HG02642 (cell line): ENCODE data around the gene ADAT3.

Experiments used
- ATAC-seq: cut with Tn5 transposase; IDR thresholded peaks from one replicate; pipeline ENCODE4 v1.9.1; 2021; ENCODE audit warnings: mild to moderate bottlenecking; ENCODE audit not compliant: unreplicated experiment, poor library complexity

Gene ADAT3

DNA sequence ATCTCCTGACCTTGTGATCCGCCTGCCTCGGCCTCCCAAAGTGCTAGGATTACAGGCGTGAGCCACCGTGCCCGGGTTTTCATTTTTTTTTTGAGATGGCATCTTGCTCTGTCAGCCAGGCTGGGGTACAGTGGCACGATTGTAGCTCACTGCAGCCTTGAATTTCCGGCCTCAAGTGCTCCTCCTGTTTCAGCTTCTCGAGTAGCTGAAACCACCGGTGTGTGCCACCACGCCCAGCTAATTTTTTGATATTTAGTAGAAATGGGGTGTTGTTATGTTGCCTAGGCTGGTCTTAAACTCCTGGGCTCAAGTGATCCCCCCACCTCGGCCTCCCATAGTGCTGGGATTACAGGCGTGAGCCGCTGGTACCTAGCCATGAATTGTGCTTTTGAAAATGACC is 5.9 kb downstream of the ADAT3 start:
- no peak for ATAC-seq

DNA sequence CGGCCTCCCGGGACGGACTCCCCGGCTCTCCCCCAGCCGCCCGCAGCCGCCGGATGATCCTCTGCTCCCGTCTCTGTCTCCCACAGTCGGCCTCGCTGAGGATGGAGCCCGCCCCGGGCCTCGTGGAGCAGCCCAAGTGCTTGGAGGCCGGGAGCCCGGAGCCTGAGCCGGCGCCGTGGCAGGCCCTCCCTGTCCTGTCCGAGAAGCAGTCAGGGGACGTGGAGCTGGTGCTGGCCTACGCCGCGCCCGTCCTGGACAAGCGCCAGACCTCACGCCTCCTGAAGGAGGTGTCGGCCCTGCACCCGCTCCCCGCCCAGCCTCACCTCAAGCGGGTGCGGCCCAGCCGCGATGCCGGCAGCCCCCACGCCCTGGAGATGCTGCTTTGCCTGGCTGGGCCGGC is 6.8 kb downstream of the ADAT3 start:
- ATAC-seq = no peak

GRCh38 chr19:1912760-1913505 is 7.7 kb downstream of the ADAT3 start:
- ATAC-seq = no peak

- no peak for ATAC-seq
Observed at GRCh38 chr19:1913781-1914577, 8.8 kb downstream of the ADAT3 start.

- ATAC-seq = no peak
Observed at GRCh38 chr19:1914826-1915341, 9.7 kb downstream of the ADAT3 start.

GRCh38 chr19:1917146-1917545 is 11.9 kb downstream of the ADAT3 start:
- ATAC-seq = no peak

- ATAC-seq = no peak
Observed at GRCh38 chr19:1917926-1918325, 12.7 kb downstream of the ADAT3 start.

- ATAC-seq = no peak
Observed at GRCh38 chr19:1918975-1919374, 13.8 kb downstream of the ADAT3 start.

DNA sequence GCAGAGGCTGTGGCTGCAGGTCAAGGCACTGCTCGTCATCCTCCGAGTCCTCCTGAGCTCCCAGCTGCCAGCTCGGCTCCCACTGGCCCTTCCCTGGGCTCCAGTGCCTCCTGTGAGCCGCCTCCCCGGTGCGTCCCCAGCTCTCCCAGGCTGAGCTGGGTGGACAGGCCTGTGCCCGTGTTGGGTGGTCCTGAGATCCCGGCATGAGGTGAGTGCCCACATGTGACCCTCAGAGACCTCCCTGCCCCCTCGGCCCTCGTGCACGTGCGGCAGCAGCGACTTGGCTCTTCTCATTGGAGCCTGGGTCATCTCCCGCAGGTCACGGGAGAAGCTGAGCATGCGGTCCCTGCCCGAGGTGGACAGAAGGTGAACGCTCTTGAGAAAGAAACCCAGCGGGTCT is 15.4 kb downstream of the ADAT3 start:
- ATAC-seq = no peak

DNA sequence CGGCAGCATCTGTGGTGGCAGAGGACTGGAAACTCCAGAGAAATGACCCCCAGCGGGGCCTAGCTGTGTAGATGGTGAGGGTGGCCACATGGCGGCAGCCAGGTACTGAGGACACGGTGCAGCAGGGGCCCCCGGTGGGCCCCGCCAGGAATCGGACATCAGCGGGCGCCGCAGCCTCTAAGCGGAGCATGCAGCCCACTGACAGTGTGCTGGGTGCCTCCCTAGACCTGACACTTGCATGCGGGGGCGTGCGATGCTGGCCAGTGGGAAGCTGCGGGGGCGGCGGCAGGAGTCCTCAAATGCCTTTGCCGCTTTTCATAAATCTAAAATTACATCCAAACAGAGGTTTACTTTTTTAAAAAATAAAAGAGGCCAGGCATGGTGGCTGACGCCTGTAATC is 16.1 kb downstream of the ADAT3 start:
- ATAC-seq = no peak

DNA sequence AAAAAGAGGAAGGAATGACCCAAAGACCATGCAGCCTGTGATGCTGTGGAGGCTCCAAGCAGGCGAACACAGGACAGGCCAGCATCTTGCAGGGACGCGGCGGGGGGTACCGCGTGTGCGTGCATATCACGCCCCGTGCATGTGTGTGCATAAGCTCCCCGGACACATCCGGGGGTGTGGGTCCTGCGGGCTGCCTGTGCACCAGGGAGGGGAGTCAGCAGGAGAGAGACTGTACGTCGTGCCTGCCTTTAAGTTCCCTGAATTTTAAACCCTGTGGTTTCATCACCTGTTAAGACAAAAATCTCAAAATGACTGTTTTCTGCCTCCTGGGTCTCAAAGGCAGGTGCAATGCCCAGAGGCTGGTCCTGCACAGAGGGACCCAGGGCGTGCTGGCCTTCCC is 16.6 kb downstream of the ADAT3 start:
- ATAC-seq = no peak

DNA sequence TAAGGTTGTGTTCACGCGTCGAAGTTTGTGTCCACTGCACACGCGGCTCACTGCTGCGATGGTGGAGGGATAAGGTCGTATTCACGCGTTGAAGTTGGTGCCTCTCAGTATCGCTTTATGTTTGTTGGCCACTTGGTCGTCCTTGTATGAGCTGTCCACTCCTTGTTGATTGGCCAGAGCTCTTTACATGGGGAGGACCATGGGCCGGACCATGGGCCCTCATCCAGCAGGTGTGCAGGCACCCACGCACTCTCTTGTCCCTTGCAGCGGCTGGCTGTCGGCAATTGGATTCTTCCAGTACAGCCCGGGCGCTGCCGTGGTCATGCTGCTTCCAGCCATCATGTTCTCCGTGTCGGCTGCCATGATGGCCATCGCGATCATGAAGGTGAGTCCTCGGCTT is 17.6 kb downstream of the ADAT3 start:
- ATAC-seq = no peak

GRCh38 chr19:1923319-1923718 is 18.1 kb downstream of the ADAT3 start:
- ATAC-seq = no peak

DNA sequence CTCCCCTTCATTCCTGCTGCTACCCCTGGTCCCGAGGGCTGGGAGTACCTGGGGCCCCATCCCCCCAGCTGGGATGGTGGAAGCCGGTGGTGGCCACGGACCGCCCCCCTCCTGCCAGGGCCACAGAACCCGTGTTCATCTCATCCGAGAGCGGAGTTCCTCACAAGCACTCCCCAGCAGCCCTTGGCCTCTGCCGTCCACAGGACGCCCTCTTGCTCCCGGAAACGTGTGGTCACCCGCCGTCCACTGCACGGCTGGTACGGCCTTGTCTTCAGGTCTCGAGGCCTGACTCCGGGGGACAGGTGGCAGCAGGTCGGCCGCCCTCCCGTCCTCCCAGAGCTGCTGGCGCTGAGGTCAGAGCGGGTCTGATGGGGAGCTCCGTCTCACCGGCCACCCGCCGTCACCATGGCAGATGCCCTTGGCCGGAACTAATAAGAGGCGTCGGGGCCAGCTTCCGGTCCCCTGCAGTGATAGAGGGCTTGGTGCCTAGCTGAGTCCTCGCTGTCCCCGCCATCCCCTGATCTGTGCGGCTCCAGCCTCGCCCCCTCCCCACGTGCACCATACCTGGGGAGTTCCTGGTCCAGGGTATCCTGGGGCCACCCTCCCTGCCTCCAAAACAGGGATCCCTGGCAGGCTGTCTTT is 19.2 kb downstream of the ADAT3 start:
- ATAC-seq = no peak

DNA sequence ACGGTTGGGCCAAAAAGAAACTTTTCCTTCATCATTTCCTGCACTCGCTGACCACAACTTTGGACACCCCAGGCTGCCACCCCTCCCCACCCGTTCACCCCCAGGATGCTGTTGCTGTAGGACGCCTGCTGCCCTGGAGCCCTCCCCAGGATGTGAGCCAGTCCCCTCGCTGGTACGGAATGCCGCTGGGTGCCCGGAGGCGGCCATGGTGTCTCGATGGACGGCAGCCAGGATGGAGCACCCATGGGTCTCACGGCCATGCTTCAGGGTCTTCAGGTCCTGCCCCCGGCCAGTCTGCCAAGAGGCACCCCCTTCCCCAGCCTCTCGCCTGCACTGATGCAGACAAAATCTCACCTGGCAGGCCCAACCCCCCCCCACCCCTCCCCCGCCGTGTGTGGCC is 20.3 kb downstream of the ADAT3 start:
- no peak for ATAC-seq

DNA sequence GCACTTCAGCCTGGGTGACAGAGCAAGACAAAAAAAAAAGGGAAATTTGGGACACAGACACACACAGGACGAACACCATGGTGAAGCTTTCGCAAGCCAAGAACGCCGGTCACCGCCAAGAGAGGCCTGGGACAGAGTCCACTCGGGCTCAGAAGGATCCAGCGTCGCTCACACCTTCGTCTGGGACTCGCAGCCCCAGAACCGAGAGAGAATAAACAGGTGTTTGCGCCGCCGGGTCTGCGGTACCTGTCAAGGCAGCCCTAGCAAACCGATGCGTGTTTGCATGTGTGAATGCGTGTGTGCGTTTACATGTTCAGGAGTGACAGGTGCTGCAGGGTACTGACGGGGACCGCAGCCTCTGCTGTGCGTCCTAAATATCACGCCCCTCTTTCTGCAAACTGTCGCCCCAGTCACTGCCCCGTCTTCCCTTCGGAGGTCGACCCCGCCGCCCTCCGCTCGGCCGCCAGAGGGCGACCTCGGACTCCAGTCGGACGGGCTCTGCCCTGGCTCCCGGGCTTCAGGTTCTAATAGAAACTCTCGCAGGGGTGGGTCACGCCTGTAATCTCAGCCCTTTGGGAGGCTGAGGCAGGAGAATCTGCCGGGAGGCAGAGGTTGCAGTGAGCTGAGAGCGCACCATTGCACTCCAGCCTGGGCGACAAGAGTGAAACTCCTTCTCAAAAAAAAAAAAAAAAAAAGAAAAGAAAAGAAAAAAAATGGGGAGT is 24.0 kb downstream of the ADAT3 start:
- ATAC-seq = peak; percentile 56

GRCh38 chr19:1931445-1931844 is 26.2 kb downstream of the ADAT3 start:
- no peak for ATAC-seq

DNA sequence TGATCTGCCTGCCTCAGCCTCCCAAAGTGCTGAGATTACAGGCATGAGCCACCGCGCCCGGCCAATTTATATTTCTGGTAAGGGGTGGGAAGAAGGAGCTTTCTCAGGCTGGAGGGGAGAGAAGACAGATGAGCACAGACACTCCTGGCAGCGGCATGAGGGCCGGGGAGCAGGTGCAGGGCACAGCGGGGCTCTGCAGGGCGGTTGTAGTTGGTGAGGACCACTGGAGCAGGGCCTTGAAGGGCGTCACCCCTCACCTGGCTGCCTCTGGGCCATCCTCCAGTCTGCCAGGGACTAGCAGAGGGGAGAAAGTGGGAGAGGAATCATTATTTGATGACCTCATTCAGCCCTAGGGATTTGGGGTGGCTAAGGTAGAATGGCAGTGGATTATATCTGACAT is 27.2 kb downstream of the ADAT3 start:
- ATAC-seq = no peak

DNA sequence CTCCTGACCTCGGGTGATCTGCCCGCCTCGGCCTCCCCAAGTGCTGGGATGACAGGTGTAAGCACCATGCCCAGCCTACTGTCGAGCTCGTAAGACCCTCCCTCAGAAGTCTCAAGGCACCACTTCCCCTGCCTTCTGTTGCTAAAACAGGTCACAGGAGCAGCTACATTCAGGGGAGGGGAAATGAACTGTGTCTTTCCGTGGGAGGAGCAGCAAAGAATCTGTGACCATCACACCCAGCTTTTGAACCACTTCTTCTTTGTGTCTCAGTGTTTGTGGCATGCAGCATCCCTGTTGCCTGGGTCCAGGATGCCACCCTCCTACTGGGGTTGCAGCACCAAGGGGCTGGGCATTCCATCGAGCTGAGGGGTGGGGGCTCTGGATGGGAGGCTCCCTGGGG is 28.0 kb downstream of the ADAT3 start:
- no peak for ATAC-seq

DNA sequence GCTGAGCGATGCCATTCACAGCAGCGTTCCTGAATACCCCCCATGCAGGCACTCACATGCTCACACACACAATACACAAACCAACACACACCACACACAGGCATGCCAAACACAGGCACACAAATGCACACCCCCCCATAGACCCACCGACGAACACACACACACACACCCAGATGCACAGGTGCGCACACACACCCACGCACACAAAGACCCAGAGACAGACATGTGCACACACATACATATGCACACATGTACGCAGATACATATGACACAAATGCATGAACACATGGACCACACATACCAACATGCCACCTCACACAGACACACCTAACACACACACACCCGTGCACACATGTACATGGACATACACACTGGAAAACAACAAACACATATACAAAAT is 28.7 kb downstream of the ADAT3 start:
- no peak for ATAC-seq
